ENCODE measurements around the gene MAG. TPM values are rescaled to one million over a fixed set of nuclear protein-coding genes. Genes with fewer than 3 reads are reported as not detected.
"Not testable (repeated sequence)": the region's sequence is repeated elsewhere in the genome, so short reads cannot be mapped to it uniquely, and the experiment has no call there.

Gene MAG
- total RNA-seq, 2 experiments from 2014 or later = 0.43 to 0.44 TPM

DNA sequence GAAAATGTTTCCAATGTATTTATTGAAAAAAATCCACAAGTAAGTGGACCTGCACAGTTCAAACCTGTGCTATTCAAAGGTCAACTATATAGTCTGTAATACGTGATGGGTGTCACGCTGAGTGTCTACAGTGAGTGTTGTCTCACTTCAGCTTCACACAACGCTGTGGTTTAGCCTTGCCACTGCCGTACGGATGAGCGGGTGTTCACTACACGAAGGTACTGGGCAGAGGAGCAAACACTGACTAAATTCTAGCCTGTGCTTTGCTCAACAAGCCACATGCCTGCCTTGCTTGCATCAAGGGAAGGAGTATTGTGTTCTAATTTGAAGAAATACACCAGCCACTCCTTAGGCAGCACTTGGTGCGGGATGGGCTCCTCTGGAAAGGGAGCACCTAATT is 62.9 kb downstream of the MAG start:
- DNase-seq = peak; percentile 20
- Mint-ChIP-seq H3K27ac (no peak overlapping the region), H3K4me3 (no peak overlapping the region), H3K36me3 (no peaks in the 10 kb centered on the region), H3K4me1 (ENCODE audit: low read depth) (peaks cover 19% of the 10 kb centered on the region), H3K9me3 (no peaks in the 10 kb centered on the region), H3K27me3 (peaks cover 5% of the 10 kb centered on the region)
- intact Hi-C loops (cut with micrococcal nuclease) = no loop called here
- POLR2A ChIA-PET = no interaction called here
- CTCF ChIA-PET = interaction anchor here (0.9 to 4.5 kb wide), 4 partner anchors 107 to 141 kb away, joined by 3 to 101 read pairs (median 46); no protein-coding TSS in a partner anchor

DNA sequence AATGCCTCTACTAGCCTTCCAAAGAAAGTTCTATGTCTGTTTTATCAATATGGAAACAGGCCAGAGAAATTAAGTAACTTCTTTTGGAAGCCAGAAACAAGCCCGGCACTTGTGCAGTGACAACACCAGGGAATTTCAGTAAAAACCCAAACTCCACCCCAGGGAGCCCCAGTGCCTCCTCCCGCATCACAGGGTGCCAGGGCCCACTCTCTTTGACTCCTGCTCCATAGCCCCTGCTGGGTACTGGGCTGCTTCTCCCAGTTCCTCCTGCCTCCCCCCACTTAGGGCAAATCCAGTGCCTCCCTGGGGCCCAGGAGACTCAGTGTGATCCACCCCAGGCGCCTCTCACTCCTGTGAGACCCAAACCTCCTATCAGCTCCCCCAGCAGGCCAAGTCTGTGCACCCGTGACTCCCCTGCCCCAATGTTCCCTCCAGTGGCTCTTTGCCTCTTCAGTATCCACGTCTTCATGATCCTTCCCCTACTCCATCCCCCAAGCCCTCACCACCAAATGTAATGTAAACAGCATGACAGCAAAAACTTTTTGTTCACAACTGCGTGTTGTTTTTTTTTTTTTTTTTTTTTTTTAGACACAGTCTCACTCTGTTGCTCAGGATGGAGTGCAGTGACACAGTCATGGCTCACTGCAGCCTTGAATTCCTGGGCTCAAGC is 64.0 kb downstream of the MAG start:
- no peak overlapping the region for H3K4me3 Mint-ChIP-seq
- peaks cover 5% of the 10 kb centered on the region for H3K27me3 Mint-ChIP-seq
- ChIA-PET CTCF (interaction anchor here (1.1 to 4.5 kb wide), 4 partner anchors 8 to 140 kb away, joined by 4 to 101 read pairs (median 45); partner anchors contain the start of gene FFAR1), POLR2A (no interaction called here)
- H3K4me1 Mint-ChIP-seq (ENCODE audit: low read depth) = peaks cover 19% of the 10 kb centered on the region
- H3K27ac Mint-ChIP-seq = no peak overlapping the region
- DNase-seq = peak; percentile 6
- intact Hi-C loops (cut with micrococcal nuclease) = no loop called here
- no peaks in the 10 kb centered on the region for H3K36me3 Mint-ChIP-seq
- H3K9me3 Mint-ChIP-seq = no peaks in the 10 kb centered on the region

- peak within 1 kb of the TSS; percentile 20 for H3K27ac Mint-ChIP-seq
- ChIA-PET POLR2A (interaction anchor here (1.3 kb wide), 1 partner anchor 11 kb away, joined by 3 read pairs; no protein-coding TSS in a partner anchor), CTCF (interaction anchor here (1.0 to 2.5 kb wide), 6 partner anchors 11 to 233 kb away, joined by 3 to 13 read pairs (median 5); partner anchors contain the start of gene FFAR1)
- no peaks in the 10 kb centered on the region for H3K9me3 Mint-ChIP-seq
- peak within 1 kb of the TSS; percentile 21 for H3K4me3 Mint-ChIP-seq
- peaks cover 9% of the 10 kb centered on the region for H3K27me3 Mint-ChIP-seq
- no peaks in the 10 kb centered on the region for H3K36me3 Mint-ChIP-seq
- H3K4me1 Mint-ChIP-seq (ENCODE audit: low read depth) = peaks cover 14% of the 10 kb centered on the region
- intact Hi-C loops (cut with micrococcal nuclease) = no loop called here
- peak; percentile 21 for DNase-seq
Measured at GRCh38 chr19:35357867-35358573, 66.1 kb downstream of the MAG start, which contains the start of gene FFAR3. Gene FFAR3 (plus strand): TSS chr19:35358460. CDS start chr19:35358891, 431 bp downstream.

- H3K4me3 Mint-ChIP-seq; H3K9me3 Mint-ChIP-seq; intact Hi-C loops (cut with micrococcal nuclease); POLR2A ChIA-PET; H3K27me3 Mint-ChIP-seq; H3K27ac Mint-ChIP-seq; H3K36me3 Mint-ChIP-seq: not testable (repeated sequence)
- peak; percentile 15 for DNase-seq
- CTCF ChIA-PET = interaction anchor here (1.1 to 1.6 kb wide), 3 partner anchors 136 to 233 kb away, joined by 3 to 8 read pairs (median 6); no protein-coding TSS in a partner anchor
- peaks cover 12% of the 10 kb centered on the region for H3K4me1 Mint-ChIP-seq (ENCODE audit: low read depth)
Measured at GRCh38 chr19:35358834-35359233, 66.9 kb downstream of the MAG start.

- peaks cover 12% of the 10 kb centered on the region for H3K4me1 Mint-ChIP-seq (ENCODE audit: low read depth)
Measured at GRCh38 chr19:35359395-35359794, 67.4 kb downstream of the MAG start.

DNA sequence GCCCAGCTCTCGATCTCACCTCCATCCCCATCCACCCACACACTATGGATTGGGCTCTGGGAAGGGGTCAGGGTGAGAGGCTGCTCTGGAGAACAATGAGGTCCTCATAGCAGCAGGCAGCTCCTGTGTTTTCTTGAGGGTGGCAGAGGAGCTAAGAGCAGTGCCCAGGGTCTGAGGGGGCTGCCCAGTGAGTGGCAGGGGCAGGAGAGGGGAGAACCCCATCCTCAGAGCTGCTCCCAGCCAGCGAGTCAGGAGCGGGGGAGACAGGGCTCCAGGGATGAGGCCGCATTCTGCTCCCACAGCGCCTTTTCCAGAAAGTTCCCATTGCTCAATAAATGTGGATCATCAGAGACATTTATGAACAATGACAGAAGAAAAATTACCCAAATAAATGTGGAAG is 68.1 kb downstream of the MAG start:
- H3K36me3 Mint-ChIP-seq; intact Hi-C loops (cut with micrococcal nuclease); H3K9me3 Mint-ChIP-seq; H3K27me3 Mint-ChIP-seq; DNase-seq; H3K4me3 Mint-ChIP-seq; POLR2A ChIA-PET; H3K27ac Mint-ChIP-seq; CTCF ChIA-PET: not testable (repeated sequence)
- H3K4me1 Mint-ChIP-seq (ENCODE audit: low read depth) = peaks cover 12% of the 10 kb centered on the region

More at GRCh38 chr19:35359395-35359794, 67.4 kb downstream of the MAG start:
- H3K9me3 Mint-ChIP-seq; H3K27me3 Mint-ChIP-seq; H3K4me3 Mint-ChIP-seq; H3K27ac Mint-ChIP-seq; intact Hi-C loops (cut with micrococcal nuclease); POLR2A ChIA-PET; H3K36me3 Mint-ChIP-seq; CTCF ChIA-PET: not testable (repeated sequence)
- DNase-seq = peak; percentile 7

DNA sequence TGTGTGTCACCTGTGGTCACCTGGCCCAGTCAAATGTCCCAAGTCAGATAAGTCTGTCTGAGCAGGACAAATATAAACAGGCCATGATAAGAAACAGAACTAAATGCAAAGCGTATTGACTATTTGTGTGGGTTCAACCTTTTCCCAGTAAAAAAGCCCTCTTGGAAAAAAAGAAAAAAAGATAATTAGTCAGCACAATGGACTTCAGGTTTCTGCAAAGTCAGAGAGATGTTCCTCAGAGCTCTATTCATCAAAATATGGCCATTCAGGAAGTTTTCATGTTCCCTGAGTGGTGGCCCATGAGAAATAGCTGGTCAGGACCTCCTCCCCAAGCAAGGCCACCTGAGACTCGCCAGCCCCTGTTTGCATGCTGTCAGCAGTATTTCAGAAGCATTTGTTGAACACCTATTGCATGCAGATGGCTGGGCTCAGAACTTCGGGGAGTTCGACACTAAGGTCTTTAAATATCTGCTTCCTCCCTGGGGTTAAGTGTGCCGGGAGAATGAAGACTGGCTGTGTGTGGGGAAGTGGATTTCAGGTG is 69.0 kb downstream of the MAG start:
- H3K4me3 Mint-ChIP-seq = no peak overlapping the region
- DNase-seq = no peak
- H3K27ac Mint-ChIP-seq = no peak overlapping the region
- POLR2A ChIA-PET = interaction anchor here (0.6 kb wide), 1 partner anchor 92 kb away, joined by 3 read pairs; the partner anchor contains the start of gene USF2
- no peaks in the 10 kb centered on the region for H3K9me3 Mint-ChIP-seq
- intact Hi-C loops (cut with micrococcal nuclease) = no loop called here
- CTCF ChIA-PET = interaction anchor here (0.8 to 1.1 kb wide), 2 partner anchors 8 to 66 kb away, joined by 3 read pairs; no protein-coding TSS in a partner anchor
- H3K27me3 Mint-ChIP-seq = peaks cover 9% of the 10 kb centered on the region
- no peaks in the 10 kb centered on the region for H3K36me3 Mint-ChIP-seq
- H3K4me1 Mint-ChIP-seq (ENCODE audit: low read depth) = peaks cover 12% of the 10 kb centered on the region

DNA sequence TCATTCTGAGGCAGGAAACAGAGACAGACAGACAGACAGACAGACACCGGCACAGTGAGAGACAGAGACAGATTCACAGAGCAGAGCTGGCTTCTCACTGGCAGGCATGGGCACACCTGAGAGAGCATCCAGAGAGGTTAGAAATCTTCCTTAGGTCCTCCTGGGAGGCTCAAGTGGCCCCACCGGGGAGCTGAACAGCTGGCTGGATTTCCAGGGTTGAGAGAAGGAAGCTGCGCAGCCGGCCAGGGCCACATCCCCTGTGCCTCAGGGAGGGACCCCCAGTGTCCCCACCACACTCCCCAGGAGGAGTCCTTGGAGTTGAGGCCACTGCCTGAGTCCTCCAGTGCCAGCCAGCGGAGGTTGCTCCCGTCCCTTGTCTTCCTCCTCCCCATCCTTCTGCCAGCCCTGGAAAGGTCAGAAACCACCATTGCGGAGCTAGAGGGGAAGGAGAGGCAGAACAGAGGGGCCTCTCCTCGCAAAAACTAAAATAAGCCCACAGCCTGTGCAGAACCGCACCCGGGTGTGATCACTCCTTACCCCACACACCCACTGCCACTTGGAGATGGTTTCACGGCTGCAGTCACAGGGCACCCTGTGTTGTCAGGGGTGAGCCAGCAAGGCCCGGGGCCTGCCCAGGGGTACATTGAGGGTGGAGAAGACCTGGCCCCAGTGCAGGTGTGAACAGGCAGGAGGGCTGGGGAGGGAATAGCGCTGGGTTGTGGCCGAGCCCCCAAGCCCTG is 70.5 kb downstream of the MAG start:
- Mint-ChIP-seq H3K4me1 (ENCODE audit: low read depth) (peaks cover 10% of the 10 kb centered on the region), H3K36me3 (no peaks in the 10 kb centered on the region), H3K27ac (no peak overlapping the region), H3K9me3 (no peaks in the 10 kb centered on the region), H3K4me3 (no peak overlapping the region), H3K27me3 (peaks cover 7% of the 10 kb centered on the region)
- intact Hi-C loops (cut with micrococcal nuclease) = no loop called here
- ChIA-PET POLR2A (no interaction called here), CTCF (interaction anchor here (0.8 to 1.1 kb wide), 2 partner anchors 9 kb away, joined by 3 read pairs; no protein-coding TSS in a partner anchor)
- no peak for DNase-seq

- Mint-ChIP-seq H3K36me3 (no peaks in the 10 kb centered on the region), H3K4me1 (ENCODE audit: low read depth) (peaks cover 6% of the 10 kb centered on the region), H3K4me3 (no peak overlapping the region), H3K27me3 (peaks cover 8% of the 10 kb centered on the region), H3K9me3 (no peaks in the 10 kb centered on the region), H3K27ac (no peak overlapping the region)
- DNase-seq = no peak
- intact Hi-C loops (cut with micrococcal nuclease) = no loop called here
- ChIA-PET POLR2A (no interaction called here), CTCF (interaction anchor here (0.8 kb wide), 1 partner anchor 10 kb away, joined by 3 read pairs; no protein-coding TSS in a partner anchor)
Measured at GRCh38 chr19:35363001-35363590, 71.1 kb downstream of the MAG start.

Data from activated CD4-positive, alpha-beta memory T cell treated with anti-CD3 and anti-CD28 coated beads for 36 hours (primary cell).